Left kidney (tissue), 2 donors: Measurements from ENCODE around the gene SENP2. TPM values are rescaled to one million over a fixed set of nuclear protein-coding genes. Genes with fewer than 3 reads are reported as not detected.
"Not testable (repeated sequence)": the region's sequence is repeated elsewhere in the genome, so short reads cannot be mapped to it uniquely, and the experiment has no call there.

Experiments used
- DNase-seq: peaks from one replicate; pipeline ENCODE4 v3.0.0-alpha.2; 2013
- polyA plus RNA-seq: library from polyadenylated mRNA; unstranded; fragments of 120-200 nt; gene quantifications from one replicate; pipeline ENCODE4 v1.2.1, GENCODE V29; 2013; ENCODE audit not compliant: insufficient read length

The SENP2 gene
- polyA plus RNA-seq, 1 donor: 64.6 TPM

DNA sequence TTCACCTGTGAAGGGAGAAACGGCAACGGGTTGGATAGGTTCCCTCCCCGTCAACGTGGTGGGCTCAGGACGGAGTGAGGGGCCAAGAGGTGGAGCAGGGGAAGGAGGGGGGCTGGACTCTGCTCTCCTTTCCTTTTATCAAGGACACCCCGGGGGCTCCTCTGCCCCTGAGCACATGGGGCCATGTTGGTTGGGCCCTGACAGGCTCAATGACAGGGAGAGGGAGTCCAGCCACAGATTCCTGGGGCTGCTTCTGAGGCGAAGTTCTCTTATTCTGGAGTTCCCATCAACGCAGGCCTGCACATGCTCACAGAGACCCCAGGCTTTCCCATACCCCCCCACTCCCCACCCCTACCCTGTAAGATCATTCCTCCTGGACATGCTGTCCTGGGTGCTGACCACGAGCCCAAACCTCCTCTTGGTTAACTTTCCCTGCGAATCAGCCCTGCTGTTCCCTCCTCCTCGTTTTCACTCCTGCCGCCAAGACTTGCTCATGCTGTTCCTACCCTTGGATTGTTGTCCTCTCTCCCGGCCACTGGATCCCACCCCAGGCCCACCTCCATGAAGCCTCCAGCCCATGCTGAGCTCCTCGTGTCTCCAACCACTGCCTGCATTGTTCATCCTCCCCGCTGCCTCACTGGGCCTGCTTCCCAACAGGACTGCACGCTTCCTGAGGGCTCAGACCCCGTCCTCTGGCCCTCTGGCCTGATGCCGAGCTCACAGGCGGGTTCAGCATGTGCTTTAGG is 61.2 kb downstream of the SENP2 start:
- DNase-seq: no peak

DNA sequence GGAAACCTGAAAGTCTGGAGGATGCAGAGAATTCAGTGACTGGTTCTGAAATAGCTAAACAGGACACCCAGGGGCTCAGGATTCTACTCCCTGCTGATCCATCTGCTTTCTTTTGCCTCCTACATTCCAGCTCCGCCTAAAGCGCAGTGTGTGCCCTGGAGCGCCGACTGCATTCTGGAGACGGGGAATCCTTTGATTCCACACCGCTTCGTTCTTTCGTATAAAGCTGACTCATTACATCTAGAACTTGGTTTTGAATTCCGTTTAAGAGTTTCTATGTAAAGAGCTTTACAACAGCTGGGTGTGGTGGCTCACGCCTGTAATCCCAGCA is 61.8 kb downstream of the SENP2 start:
- DNase-seq: no peak

DNA sequence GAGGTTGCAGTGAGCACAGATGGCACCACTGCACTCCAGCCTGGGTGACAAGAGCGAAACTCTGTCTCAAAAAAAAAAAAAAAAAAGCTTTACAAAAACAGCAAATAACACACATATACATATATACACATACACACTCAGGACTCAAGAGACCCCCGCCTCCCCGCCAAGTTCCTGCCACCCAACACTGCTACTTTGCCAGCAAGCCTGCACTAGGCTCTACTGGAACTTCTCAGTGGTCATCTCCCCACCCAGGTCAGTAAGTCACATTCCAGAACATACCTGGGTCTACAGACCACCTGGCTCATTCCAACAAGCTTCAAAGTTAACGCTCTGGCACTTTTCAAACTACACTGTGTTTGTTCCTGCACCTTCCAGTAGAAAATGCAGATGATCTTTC is 62.3 kb downstream of the SENP2 start:
- DNase-seq: no peak

DNA sequence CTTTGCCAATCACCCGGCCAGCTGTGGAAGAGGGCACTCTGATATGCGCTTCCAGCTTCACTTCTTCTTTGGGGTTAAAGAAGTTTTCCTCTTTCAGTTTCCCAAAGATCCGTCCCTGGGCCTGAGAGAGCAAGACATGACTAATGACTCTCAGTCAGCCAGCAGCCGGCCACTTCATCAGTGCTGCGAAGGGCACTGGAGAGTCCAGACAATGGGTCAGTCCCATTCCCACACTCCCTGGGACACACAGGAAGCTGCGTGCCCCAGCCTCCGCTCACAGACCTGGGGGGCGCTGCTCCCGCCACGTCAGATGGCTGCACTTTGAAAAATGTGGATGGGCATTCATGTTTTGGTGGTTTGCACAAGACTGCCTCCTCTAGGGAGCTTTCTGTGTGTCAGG is 63.3 kb downstream of the SENP2 start:
- DNase-seq: no peak

DNA sequence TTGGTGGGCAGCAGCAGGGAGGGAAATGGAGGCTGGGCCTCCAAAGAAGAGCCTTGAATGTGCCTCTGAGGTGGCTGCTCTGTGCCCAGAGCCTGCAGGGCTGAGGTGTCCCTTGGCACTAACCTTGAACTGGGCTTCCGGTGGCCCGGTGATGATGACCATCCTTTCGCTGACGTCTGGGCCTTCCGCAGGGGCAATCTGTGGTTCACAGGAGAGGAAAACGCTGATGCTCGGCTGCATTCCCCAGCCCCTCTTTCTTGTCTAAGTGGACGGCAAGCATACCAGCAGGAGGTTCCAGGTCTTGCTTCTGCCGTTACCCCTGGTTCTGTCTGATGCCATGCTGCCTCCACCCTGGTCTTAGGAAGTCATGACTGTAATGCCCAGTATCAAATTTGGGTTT is 65.9 kb downstream of the SENP2 start:
- DNase-seq: no peak

DNA sequence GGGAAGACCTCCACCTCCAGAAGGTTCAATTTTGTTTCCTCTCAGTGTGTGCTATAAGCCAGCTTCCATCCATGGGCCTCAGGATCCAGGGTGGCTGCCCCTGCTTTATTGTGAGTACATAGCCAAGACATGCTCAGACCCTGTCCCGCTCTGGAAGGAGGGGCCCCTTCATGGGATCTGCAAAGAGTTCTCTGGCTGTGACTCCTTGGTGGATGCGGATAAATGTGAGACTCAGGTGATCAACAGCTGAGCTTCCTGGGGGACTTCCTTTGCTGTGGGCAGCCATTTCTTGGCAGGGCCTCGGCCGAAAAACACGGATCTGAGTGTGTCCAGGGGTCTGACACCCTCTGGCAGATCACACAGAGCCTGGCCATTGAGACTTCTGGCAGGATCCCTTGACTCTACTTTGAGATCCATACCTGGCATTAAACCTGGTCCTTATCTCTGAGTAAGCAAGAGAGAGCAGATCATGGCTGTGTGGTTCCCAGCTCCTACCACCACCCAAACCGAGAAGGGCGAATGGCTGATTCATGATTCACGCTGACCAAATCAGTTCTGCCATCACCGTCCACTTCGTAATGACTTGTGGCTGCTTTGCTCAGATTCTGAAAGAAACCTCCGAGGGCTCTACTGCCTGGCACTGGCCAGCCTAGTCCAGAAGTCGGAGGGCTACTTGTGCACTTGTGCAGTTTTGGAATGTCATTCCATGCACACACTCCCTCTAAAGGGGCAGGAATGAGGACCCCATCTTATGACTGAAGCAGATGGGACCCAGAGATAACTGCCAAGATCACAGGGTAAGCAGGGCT is 68.1 kb downstream of the SENP2 start:
- no peak for DNase-seq

DNA sequence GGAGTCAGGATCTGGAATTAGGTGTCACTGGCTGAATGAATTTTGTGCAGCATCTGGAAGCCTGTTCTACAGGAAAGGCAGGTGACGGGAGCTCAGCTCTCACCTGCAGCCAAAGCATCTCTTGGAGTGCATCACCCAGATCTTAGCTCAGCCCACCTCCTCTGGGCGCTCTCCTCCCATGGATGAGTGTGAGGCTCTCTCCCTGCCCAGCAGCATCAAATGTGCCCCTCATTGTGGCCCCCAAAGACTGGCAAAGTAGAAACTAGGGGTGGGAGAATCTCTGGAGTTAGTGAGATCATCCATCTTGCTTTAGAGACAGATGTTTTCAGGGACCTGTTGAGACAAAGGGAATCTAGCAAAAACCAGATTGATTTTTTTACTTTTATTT is 68.7 kb downstream of the SENP2 start:
- no peak for DNase-seq

DNA sequence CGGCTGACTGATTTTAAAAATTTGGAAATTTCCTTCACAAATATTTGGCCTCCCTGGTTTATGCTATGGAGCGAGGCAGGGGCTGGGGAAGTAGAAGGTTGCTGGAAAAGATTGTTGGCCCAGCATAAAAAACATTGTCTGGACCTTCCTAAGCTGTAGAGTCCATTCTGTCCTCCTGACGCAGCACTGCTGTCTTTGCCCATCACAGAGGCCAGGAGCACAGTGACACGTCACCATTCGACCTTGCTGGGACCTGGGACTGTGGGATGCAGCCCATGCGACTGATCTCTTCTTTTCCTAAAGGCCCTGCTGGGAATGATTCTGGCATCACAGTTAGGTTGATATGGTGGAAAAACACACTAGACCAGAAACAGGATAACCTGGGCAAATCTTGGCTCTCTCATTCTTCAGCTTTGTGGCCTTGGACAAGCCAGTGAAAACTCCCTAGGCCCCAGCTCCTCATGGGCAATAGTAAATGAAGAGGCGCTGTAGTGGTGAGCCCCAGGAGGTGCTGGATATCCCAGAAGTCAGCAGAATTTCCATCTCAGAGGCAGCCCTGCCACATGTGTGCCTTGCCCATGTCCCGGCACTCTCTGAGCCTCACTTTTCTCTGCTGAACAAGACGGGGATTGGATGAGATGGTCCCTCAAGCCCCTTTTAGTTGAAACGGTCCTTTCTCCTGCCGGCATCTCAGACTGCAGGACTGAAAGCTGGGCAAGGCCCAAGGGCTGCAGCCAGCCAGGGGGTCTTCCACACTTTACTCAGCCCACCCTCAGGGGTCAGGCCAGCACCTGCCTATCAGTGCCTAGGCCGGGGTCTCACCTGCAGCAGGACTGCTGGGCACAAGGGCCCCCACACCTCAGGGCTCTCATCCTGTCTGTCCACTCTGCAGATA is 69.6 kb downstream of the SENP2 start:
- DNase-seq: no peak

DNA sequence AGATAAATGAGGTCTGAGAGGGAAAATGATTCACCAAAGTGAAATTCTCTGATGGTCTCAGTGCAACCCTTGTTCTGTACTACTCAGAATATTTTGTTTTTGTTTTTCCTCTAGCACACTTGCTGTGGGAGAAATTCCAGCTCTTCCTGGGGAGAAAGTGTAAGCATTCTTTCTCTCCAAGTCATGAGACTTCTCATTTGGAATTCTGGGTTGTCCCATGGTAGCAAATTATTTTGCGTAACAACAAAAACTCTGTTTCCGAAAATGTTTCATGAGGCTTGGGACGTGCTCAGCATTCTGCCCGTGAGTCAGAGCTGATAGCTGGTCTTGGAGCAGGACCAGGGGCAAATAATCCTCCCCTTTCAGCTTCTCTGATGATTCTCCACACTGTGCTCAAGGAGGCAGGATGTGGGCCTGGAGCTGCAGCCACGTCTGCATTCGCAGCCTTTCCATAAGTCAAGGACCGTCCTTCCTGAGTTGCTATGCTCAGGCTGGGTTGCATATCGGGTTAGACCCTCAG is 70.3 kb downstream of the SENP2 start:
- DNase-seq: no peak

DNA sequence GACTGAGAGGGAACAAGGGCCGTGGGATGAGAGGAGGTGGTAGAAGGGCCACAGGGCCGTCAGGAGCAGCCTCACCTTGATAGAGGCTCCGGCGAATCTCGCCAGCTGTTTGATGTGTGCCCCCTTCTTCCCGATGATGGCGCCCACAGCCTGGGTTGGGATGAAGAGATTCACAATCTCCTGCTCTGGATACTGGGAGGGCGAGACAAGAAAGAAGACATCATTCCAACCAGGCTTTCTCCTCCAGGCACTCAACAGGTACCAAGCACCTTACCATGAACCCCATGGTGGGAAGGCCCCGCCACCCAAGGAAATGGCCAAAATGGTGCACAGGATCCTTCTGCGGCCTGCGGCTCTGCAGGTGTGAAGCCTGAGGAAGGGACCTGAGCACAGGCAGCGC is 71.1 kb downstream of the SENP2 start:
- no peak for DNase-seq

DNA sequence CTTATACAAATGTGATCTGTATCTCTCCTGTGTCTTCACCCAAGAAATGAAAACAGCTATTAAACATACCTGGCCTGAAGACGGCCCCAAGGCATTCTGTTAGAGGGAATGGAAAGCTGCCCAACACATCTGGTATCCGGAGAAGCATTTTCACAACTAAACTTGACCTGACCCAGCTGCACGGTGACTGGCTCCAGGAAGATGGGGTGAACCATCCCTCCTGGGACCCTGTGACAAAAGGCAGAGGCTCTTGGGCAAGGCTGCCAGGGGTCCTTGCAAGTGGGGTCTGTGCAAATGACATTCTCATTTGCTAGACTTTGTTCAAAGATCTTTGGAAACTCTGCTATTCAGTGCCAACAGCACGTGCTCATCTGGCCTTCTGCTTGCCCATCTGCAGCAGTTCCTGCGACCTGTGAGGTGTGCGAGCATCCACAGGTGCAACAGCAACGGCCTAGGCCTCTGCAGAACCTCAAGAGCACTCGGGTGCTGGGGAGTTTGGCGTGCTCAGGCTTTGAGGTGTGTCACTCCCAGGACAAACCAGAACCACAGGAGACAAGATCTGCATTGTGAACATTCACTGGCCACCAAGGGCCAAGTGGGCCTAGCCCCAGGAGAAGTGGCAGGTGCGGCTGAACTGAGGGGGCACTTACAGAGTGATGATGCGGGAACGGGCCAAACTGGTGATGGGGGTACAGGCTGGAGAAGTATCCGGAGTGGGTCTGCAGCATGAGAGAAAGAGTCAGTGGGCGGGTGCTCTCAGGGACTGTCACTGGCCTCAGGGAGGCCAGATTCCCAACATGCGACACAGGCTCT is 71.8 kb downstream of the SENP2 start:
- no peak for DNase-seq

DNA sequence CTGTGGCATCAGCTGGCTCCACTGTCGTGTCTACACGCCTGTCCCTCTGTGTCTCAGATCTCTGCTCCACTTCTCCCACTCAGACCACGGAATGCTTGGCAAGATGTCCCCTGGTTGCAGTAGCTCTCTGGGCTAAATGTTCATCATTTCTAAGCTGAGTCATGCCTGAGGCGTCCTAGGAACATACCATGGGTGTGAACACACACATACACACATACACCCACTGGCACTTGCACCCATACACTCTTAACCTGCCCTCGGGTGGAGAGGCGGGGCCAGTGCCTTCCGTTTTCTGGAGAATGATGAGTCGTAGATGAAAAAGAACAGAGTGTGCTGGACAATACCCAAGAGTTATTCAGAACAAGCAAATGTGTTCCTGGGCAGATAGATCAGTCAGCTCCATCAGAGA is 72.4 kb downstream of the SENP2 start:
- DNase-seq: no peak

DNA sequence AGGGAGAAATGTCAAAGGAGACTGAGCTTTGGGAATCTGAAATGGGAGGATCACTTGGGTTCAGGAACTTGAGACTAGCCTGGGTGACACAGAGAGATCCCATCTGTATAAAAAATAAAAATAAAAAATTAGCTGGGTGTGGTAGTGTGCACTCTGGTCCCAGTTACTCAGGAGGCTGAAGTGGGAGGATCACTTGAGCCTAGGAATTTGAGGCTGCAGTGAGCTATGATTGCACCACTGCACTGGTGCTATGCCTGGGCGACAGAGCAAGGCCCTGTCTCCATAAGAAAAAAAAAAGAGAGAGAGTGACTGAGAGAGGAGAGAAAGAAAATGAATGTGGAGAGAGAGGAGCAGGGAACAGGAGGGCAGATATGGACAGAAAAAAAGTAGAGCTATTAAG is 72.8 kb downstream of the SENP2 start:
- no peak for DNase-seq

DNA sequence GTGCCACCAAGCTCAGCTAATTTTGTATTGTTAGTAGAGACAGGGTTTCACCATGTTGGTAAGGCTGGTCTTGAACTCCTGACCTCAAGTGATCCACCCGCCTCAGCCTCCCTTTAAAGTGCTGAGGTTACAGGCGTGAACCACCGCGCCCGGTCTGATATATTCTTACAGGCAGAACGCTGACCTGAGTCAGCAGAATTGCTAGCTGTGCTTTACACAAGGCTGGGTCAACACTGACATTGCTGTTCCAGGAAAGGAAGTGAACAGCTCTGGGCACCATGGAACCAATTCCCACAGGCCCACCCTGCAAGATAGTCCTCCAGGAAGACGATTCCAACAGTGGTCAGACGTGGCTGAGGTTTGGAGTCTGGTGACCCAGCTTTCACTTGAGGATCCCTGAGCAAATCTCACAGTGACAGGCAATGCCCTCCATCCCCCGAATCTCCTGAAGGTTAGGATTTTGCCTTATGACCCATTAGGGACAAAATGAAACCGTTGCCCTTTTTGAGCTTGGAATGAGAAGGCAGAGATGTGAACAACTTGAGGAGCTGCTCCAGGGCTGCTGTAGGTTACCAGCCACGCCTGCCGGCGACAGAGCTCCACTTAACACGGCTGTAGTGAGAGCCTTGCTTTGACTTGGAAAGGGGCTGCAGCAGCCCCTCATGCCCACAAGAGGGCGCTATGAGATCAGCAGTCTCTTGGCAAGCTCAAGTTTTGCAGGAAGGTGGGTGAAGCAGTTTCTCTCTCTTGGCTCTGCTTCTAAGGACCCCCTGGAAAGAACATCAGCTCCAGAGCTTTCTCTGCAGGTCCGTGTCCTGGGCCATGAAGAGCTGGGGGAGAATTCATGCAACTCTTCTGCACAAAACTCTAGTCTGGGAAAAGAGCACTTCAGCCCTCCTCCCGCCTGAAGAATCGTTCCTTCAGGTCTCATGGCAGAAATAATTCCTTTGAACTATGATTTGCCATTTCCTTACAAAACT is 74.1 kb downstream of the SENP2 start:
- DNase-seq: peak; percentile 74

DNA sequence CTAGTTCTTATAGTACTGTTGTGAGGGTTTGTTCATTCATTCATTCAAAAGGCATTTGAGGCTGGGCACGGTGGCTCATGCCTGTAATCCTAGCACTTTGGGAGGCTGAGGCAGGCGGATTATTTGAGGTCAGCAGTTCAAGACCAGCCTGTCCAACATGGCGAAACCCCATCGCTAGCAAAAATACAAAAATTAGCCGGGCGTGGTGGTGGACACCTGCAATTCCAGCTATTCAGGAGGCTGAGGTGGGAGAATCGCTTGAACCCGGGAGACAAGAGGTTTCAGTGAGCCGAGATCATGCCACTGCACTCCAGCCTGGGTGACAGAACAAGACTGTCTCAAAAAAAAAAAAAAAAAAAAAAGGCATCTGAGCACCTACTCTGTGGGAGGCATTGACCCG is 75.2 kb downstream of the SENP2 start:
- DNase-seq: not testable (repeated sequence)

DNA sequence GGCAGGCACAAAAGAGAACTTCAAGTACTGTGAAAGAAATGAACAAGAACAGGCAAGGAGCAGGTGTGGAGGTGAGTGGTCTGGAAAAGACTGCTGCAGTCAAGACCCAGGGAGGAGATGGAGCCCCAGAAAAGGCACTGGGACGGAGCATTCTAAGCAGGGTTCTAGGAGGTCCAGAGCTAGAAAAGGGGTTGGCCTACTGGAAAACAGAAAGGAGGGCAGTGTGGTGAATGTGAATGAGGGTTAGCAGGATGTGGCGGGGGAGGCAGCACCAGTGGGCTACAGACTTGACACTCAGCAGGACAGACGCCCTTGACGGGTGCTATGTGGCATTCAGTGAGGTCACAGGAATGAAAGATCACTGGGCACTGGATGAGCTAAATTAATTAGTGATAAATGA is 75.7 kb downstream of the SENP2 start:
- DNase-seq: no peak

DNA sequence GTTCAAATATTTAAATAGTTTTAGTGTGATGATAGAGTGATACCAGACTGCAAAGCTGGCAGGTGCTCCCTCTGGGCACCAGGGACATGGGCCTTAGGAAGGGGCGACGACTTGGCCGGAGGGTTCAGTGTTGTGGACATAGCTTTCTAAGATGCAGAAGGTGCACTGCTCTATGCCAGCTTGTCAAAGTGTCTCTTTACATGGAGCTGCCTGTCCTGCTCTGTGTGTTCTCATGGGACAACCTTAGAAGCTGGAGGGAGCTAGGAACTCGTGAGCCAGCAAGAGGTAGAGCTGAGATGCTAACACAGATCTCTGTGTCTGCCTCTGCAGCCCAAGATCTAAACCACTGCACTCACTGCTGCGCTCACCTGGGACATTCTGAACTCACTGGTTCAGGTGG is 77.8 kb downstream of the SENP2 start:
- DNase-seq: no peak

DNA sequence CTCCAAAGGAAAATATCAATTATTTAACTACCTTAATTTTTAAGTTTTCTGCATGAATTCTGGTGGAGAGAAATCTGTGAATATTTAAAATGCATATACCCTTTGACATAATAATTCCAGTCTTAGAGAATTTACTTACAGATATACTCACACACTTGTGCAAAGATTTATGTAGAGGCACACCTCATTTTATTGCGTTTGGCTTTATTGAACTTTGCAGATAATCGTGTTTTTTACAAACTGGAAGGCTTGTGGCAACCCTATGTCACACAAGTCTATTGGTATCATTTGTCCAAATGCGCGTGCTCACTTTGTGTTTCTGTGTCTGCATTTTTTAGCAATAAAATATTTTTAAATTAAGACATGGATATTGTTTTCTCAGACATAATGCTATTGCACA is 81.5 kb downstream of the SENP2 start:
- DNase-seq: no peak

DNA sequence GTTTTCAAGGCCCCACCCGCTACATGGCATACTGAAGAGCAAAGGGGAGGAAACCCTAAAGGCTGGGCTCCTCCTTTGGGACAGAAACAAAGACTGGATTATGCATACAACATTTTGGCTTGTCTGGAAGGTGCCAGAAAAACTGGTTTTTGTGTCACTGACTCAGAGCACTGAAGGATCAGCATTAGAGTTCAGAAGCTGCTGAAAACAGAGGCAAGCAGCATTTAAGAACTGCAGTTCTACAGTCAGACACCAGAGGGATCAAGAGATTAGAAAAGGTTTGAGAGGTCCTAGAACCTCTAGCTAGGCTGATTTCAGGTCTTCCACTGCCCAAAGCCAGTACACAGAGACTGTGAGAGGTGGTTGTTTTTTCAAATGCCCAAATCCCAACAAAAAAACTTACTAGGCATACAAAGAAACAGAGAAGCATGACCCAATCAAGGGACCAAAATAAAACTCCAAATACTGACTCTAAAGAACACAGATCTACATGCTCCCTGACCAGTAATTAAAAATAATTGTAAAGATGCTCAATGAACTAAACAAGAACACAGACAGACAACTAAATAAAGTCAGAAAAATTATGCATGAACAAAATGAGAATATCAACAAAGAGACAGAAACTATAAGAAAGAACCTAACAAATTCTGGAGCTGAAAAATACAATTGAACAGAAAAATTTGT is 91.2 kb downstream of the SENP2 start:
- DNase-seq: peak; percentile 71

DNA sequence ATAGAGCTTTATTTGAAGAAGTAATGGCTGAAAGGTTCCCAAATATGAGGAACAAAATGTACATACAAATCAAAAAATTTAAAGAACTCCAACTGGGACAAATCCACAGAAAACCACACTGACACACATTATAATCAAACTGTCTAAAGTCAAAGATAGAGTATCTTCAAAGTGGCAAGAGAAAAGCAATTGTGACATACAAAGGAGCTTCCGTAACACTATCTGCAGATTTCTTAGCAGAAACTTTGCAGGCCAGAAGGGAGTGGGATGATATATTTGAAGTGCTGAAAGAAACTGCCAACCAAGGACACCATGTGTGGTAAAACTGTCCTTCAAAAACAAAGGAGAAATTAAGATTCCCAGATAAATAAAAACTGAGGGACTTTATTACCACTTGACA is 91.9 kb downstream of the SENP2 start:
- no peak for DNase-seq
